Fibroblast of lung (primary cell): Measurements from ENCODE around the gene EN2.

ENCODE experiments used
- EZH2 ChIP-seq: IDR thresholded peaks from 2 replicates; pipeline ENCODE4 v1.5.1; 2012; ENCODE audit warnings: low read length, control low read depth, mild to moderate bottlenecking; ENCODE audit errors: missing control alignments
- TF ChIP-seq, protein P1 (sequence below), 2 donors: IDR thresholded peaks in 1 of 2; conservative IDR thresholded peaks in 1 of 2; 1 replicate in 1 of 2; 2 replicates in 1 of 2; pipeline ENCODE4 v1.5.1; 2011 to 2012; ENCODE audit warnings: low read length in 2 of 2, control low read depth in 1 of 2, inconsistent platforms in 1 of 2, low read depth in 1 of 2, mild to moderate bottlenecking in 1 of 2

DNA sequence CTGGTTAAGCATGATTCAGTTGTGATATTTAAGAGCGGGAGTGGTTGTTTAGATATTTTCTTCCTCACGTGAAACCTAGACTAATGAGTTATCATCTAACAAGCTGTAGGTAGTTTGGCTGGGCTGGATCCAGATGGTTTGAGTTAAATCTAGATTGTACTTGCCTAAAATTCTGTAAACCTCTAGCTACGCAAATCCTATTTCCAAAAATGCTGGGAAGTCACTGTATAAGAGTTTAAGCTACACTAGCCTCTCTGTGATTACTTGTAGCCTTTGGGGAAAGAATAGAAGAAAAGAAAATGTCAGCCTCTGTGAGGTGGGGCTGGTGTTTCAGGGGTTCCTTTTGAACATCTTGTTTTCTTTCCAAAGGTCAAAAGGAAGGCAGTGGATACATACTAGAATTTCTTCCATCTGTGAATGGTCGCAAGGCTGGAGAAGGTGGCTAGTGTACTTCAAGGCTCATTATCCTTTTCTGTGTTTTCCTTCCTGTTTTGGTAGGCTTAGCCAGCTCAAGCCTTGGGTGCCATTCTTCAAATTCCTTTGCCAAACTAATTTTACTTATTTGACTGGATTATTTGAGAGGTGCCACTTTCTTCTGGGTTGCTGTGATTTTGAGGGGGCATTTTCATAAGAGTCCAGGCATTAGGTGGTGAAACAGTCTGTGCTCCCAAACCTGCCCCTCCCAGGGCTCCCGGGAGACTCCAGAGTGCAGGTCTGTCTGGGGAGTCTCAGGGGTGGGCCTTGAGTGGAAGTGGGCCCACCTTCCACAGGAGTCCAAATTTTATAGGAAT, 5.2 kb upstream of the EN2 start:
- TF ChIP-seq EZH2 = no peak
- TF ChIP-seq, protein P1, sequence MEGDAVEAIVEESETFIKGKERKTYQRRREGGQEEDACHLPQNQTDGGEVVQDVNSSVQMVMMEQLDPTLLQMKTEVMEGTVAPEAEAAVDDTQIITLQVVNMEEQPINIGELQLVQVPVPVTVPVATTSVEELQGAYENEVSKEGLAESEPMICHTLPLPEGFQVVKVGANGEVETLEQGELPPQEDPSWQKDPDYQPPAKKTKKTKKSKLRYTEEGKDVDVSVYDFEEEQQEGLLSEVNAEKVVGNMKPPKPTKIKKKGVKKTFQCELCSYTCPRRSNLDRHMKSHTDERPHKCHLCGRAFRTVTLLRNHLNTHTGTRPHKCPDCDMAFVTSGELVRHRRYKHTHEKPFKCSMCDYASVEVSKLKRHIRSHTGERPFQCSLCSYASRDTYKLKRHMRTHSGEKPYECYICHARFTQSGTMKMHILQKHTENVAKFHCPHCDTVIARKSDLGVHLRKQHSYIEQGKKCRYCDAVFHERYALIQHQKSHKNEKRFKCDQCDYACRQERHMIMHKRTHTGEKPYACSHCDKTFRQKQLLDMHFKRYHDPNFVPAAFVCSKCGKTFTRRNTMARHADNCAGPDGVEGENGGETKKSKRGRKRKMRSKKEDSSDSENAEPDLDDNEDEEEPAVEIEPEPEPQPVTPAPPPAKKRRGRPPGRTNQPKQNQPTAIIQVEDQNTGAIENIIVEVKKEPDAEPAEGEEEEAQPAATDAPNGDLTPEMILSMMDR (conservative IDR thresholded peaks at IDR 0.05 in 1 of 2, IDR thresholded peaks at IDR 0.05 in 1 of 2; ENCODE audit: low read depth in 1 of 2, low read length in 2 of 2) = no peak
